ENCODE measurements around the gene E2F8. TPM values are rescaled to one million over a fixed set of nuclear protein-coding genes. Genes with fewer than 3 reads are reported as not detected.

The E2F8 gene
- total RNA-seq, 1 experiment from 2014 or later: 10.7 TPM

DNA sequence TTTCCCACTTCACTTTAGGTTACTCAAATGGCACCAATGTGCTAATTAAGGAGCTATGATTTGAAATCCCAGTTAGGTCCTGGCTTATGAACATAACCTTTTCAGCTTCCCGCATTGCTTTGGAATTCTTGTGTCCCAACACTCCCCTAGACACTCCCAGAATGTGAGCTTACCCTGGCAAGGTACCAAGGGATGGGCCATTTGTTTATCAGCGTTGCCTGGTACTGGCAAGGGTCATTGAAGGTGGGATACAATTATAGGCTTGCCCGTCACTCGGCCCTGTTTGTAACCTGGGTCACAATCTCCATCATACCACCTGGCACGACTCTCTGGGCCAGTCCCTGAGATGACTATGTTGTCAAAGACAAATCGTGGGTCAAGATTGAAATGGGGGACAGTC is 44.3 kb downstream of the E2F8 start:
- Mint-ChIP-seq H3K27ac (no peak overlapping the region), H3K27me3 (ENCODE audit: low read depth) (no peaks in the 10 kb centered on the region), H3K4me1 (no peaks in the 10 kb centered on the region), H3K36me3 (no peaks in the 10 kb centered on the region), H3K9me3 (peaks cover 8% of the 10 kb centered on the region), H3K4me3 (no peak overlapping the region)
- no peak for DNase-seq (ENCODE audit: low spot score)
- POLR2A ChIA-PET: no interaction called here
- CTCF ChIA-PET: no interaction called here
- ATAC-seq: no peak
- TF ChIP-seq NFE2L1 (CRISPR knock-in tag; IDR thresholded peaks at IDR 0.05): no peak
- no peak for TF ChIP-seq EMX1 (CRISPR knock-in tag; IDR thresholded peaks at IDR 0.05)
- no peak for TF ChIP-seq SOX15 (CRISPR knock-in tag; IDR thresholded peaks at IDR 0.05)
- no peak for TF ChIP-seq TCF7 (CRISPR knock-in tag; IDR thresholded peaks at IDR 0.05; ENCODE audit: low read depth)
- TF ChIP-seq ZNF671 (CRISPR knock-in tag; IDR thresholded peaks at IDR 0.05): no peak
- TF ChIP-seq GTF2I (CRISPR knock-in tag; conservative IDR thresholded peaks at IDR 0.05): no peak
- TF ChIP-seq, protein P1, sequence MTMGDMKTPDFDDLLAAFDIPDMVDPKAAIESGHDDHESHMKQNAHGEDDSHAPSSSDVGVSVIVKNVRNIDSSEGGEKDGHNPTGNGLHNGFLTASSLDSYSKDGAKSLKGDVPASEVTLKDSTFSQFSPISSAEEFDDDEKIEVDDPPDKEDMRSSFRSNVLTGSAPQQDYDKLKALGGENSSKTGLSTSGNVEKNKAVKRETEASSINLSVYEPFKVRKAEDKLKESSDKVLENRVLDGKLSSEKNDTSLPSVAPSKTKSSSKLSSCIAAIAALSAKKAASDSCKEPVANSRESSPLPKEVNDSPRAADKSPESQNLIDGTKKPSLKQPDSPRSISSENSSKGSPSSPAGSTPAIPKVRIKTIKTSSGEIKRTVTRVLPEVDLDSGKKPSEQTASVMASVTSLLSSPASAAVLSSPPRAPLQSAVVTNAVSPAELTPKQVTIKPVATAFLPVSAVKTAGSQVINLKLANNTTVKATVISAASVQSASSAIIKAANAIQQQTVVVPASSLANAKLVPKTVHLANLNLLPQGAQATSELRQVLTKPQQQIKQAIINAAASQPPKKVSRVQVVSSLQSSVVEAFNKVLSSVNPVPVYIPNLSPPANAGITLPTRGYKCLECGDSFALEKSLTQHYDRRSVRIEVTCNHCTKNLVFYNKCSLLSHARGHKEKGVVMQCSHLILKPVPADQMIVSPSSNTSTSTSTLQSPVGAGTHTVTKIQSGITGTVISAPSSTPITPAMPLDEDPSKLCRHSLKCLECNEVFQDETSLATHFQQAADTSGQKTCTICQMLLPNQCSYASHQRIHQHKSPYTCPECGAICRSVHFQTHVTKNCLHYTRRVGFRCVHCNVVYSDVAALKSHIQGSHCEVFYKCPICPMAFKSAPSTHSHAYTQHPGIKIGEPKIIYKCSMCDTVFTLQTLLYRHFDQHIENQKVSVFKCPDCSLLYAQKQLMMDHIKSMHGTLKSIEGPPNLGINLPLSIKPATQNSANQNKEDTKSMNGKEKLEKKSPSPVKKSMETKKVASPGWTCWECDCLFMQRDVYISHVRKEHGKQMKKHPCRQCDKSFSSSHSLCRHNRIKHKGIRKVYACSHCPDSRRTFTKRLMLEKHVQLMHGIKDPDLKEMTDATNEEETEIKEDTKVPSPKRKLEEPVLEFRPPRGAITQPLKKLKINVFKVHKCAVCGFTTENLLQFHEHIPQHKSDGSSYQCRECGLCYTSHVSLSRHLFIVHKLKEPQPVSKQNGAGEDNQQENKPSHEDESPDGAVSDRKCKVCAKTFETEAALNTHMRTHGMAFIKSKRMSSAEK (CRISPR knock-in tag; IDR thresholded peaks at IDR 0.05; ENCODE audit: borderline replicate concordance): no peak
- TF ChIP-seq HMGA2 (CRISPR knock-in tag; IDR thresholded peaks at IDR 0.05): no peak
- no peak for TF ChIP-seq IRF2 (CRISPR knock-in tag; IDR thresholded peaks at IDR 0.05; ENCODE audit: borderline replicate concordance, low read depth)
- TF ChIP-seq AFF4 (CRISPR knock-in tag; IDR thresholded peaks at IDR 0.05; ENCODE audit: borderline replicate concordance): no peak
- TF ChIP-seq ZNF121 (CRISPR knock-in tag; IDR thresholded peaks at IDR 0.05): no peak
- TF ChIP-seq ZNF219 (CRISPR knock-in tag; IDR thresholded peaks at IDR 0.05; ENCODE audit: borderline replicate concordance): no peak
- no peak for TF ChIP-seq TEAD4 (CRISPR knock-in tag; IDR thresholded peaks at IDR 0.05)

GRCh38 chr11:19194620-19195308 is 46.0 kb downstream of the E2F8 start:
- CTCF ChIA-PET: no interaction called here
- TF ChIP-seq PRDM15 (CRISPR knock-in tag; IDR thresholded peaks at IDR 0.05) (no peak), RORB (CRISPR knock-in tag; IDR thresholded peaks at IDR 0.05) (no peak), ZNF232 (CRISPR knock-in tag; IDR thresholded peaks at IDR 0.05) (no peak), KAT7 (CRISPR knock-in tag; IDR thresholded peaks at IDR 0.05; ENCODE audit: borderline replicate concordance) (no peak), ATF3 (CRISPR knock-in tag; conservative IDR thresholded peaks at IDR 0.05) (no peak)
- TF ChIP-seq, protein P2, sequence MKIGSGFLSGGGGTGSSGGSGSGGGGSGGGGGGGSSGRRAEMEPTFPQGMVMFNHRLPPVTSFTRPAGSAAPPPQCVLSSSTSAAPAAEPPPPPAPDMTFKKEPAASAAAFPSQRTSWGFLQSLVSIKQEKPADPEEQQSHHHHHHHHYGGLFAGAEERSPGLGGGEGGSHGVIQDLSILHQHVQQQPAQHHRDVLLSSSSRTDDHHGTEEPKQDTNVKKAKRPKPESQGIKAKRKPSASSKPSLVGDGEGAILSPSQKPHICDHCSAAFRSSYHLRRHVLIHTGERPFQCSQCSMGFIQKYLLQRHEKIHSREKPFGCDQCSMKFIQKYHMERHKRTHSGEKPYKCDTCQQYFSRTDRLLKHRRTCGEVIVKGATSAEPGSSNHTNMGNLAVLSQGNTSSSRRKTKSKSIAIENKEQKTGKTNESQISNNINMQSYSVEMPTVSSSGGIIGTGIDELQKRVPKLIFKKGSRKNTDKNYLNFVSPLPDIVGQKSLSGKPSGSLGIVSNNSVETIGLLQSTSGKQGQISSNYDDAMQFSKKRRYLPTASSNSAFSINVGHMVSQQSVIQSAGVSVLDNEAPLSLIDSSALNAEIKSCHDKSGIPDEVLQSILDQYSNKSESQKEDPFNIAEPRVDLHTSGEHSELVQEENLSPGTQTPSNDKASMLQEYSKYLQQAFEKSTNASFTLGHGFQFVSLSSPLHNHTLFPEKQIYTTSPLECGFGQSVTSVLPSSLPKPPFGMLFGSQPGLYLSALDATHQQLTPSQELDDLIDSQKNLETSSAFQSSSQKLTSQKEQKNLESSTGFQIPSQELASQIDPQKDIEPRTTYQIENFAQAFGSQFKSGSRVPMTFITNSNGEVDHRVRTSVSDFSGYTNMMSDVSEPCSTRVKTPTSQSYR (CRISPR knock-in tag; IDR thresholded peaks at IDR 0.05): no peak
- Mint-ChIP-seq H3K27me3 (ENCODE audit: low read depth) (no peaks in the 10 kb centered on the region), H3K4me1 (no peaks in the 10 kb centered on the region), H3K9me3 (no peaks in the 10 kb centered on the region), H3K27ac (no peak overlapping the region), H3K36me3 (no peaks in the 10 kb centered on the region), H3K4me3 (no peak overlapping the region)
- ATAC-seq: no peak
- no peak for DNase-seq (ENCODE audit: low spot score)
- POLR2A ChIA-PET: no interaction called here
